ENCODE results near the gene PTP4A2. TPM values are rescaled to one million over a fixed set of nuclear protein-coding genes. Genes with fewer than 3 reads are reported as not detected.

The PTP4A2 gene
- total and polyA plus RNA-seq, 2 of the 13 experiments (the other 11 are each of a cell fraction or from before 2014, with no cell fraction given), result 173 to 225 TPM

- Histone ChIP-seq H3K9ac (ENCODE audit: insufficient read depth, low read depth, low read length) (no peak overlapping the region), H3K27me3 (ENCODE audit: control insufficient read depth in 1 of 2, insufficient read depth in 2 of 2, low read length in 2 of 2) (no peaks in the 10 kb centered on the region), H4K20me1 (ENCODE audit: insufficient read depth, low read length) (no peaks in the 10 kb centered on the region), H3K79me2 (ENCODE audit: insufficient read depth, low read length) (no peaks in the 10 kb centered on the region), H3K4me3 (replicated peaks in 1 of 3; ENCODE audit: insufficient read depth in 1 of 3, low read depth in 2 of 3, low read length in 3 of 3) (no peak overlapping the region), H3K4me2 (ENCODE audit: low read depth, low read length) (no peak overlapping the region), H3K36me3 (replicated peaks in 1 of 2; ENCODE audit: control insufficient read depth in 1 of 2, insufficient read depth in 2 of 2, low read length in 2 of 2) (no peaks in the 10 kb centered on the region), H3K9me3 (ENCODE audit: low read length) (no peaks in the 10 kb centered on the region), H3K4me1 (ENCODE audit: insufficient read depth, low read length) (peaks cover 9% of the 10 kb centered on the region), H3K27ac (ENCODE audit: extremely low read length, insufficient read depth, low read length) (no peak overlapping the region), H2AFZ (ENCODE audit: low read length) (no peak overlapping the region)
- ChIA-PET CTCF (ENCODE audit: low intra/inter-chr PET ratio, low total read pairs) (interaction anchor here (1.6 kb wide), 1 partner anchor 103 kb away, joined by 6 read pairs; no protein-coding TSS in a partner anchor), POLR2A (no interaction called here)
- no peak for FAIRE-seq
- in situ Hi-C loops (cut with HindIII; ENCODE audit: extremely low pct_ligation_motif_present, low pct_unique_long_range_greater_than_20kb) (no loop called here), intact Hi-C loops (cut with micrococcal nuclease; ENCODE audit: unreplicated experiment) (no loop called here)
- TF ChIP-seq GABPB1 (CRISPR knock-in tag; IDR thresholded peaks at IDR 0.05) (no peak), CTCF (CRISPR knock-in tag; IDR thresholded peaks at IDR 0.05) (peak; percentile 46), STAG1 (CRISPR knock-in tag; IDR thresholded peaks at IDR 0.05) (peak; percentile 63), TFDP1 (CRISPR knock-in tag; IDR thresholded peaks at IDR 0.05; ENCODE audit: borderline replicate concordance) (no peak), USF2 (IDR thresholded peaks at IDR 0.05; ENCODE audit: low read depth, low read length) (0 out of 2 replicates have a peak, but pooled peaks have one; percentile 15), USF2 (CRISPR knock-in tag; IDR thresholded peaks at IDR 0.05; ENCODE audit: borderline replicate concordance) (no peak)
- BruUV-seq (replicated peaks), result no TSS peak
- no peak for DNase-seq (ENCODE audit: low spot score)
- WGBS (ENCODE audit: low lambda C conversion rate), result 33% methylated on average over 5 of the region's 5 CpGs
- no peak for ATAC-seq
These were observed 76.8 kb downstream of the PTP4A2 start for GRCh38 chr1:31861346-31861745.

All from HepG2 (cell line).